HCEC 1CT (cell line): Measurements from ENCODE around the gene HESX1.

Experiments used
- DNase-seq: peaks from one replicate; pipeline ENCODE4 v3.0.0-alpha.2; 2017

The HESX1 gene

GRCh38 chr3:57199895-57200297 lies at the start of gene HESX1:
Gene HESX1 (minus strand): TSS chr3:57199978. CDS start chr3:57199918, 60 bp downstream.
- no peak for DNase-seq

- DNase-seq: no peak
Observed at GRCh38 chr3:57244946-57245345, 45.2 kb upstream of the HESX1 start.

- DNase-seq: no peak
Observed at GRCh38 chr3:57234613-57235575, 35.1 kb upstream of the HESX1 start.

DNA sequence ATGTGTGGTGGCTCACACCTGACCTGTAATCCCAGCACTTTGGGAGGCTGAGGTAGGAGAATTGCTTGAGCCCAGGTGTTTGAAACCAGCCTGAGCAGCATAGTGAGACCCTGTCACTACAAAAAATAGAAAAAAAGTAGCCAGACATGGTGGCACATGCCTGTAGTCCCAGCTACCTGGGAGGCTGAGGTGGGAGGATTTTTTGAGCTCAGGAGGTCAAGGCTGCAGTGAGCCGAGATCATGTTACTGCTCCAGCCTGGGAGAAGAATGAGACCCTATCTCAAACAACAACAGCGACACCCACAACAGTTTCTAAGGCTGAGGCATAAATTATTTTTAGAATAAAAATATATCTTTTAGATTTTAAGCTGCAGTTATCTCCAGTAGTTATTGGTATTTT lies 34.0 kb upstream of the HESX1 start:
- no peak for DNase-seq

- no peak for DNase-seq
Observed at GRCh38 chr3:57230006-57230405, 30.2 kb upstream of the HESX1 start.

GRCh38 chr3:57227930-57228751 lies 28.4 kb upstream of the HESX1 start:
- peak; percentile 54 for DNase-seq

DNA sequence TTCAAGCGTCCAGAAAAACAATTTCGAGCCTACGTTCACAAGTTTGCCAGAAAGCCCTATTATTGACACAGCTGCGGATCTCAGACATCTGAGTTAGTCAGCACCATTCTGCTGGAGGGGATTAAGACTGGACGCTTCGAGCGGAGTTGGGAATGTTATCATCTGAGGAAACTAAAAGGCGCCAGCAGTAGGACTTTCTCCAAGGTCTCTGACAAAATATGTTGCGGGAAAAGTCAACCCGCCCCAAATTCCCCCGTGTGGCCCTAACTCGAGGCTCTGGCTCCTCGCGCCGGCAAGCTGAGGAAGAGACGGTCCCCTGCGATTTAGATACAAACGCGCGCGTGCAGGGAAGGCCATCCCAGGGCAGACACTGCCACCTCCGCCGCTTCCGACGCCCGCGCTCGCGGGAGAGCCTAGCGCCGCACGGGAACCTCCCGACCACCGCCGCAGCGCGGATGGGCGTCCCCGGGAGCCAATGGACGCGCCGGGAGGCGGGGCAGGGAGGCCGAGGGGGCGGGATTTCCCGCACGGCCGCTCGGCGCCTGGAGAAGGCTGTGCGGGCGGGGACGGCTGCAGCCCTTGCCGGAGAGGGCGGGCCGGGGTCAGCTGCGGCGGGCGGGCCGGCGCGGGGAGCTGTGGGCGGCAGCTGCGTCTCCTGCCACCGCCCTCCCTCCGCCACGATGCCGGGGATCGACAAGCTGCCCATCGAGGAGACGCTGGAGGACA lies 27.6 kb upstream of the HESX1 start, which contains the start of gene APPL1:
Gene APPL1 (plus strand): TSS at position 526 of the 726 bp plus-strand sequence. CDS start 155 bp downstream, at position 681.
- DNase-seq: peak; percentile 83

DNA sequence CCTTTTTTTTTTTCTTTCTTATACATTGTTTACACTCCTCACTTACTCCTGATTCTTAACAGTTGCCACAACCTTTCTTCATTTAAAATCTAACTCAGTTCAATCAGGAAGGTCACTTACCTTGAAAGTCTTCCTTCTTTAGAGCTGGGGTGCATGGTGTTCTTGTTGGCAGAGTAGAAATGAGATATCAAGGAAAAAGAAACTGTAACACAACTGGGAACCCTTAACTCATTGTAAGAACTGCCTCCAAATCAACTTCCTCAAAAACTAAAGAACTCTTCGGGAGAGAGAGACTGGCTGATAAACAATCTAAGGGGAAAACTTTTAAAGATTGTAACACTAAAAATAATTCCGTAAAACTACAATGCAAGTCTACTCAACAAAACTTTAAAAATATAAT lies 26.4 kb upstream of the HESX1 start:
- DNase-seq: no peak

- DNase-seq: no peak
Observed at GRCh38 chr3:57224856-57225255, 25.1 kb upstream of the HESX1 start.

DNA sequence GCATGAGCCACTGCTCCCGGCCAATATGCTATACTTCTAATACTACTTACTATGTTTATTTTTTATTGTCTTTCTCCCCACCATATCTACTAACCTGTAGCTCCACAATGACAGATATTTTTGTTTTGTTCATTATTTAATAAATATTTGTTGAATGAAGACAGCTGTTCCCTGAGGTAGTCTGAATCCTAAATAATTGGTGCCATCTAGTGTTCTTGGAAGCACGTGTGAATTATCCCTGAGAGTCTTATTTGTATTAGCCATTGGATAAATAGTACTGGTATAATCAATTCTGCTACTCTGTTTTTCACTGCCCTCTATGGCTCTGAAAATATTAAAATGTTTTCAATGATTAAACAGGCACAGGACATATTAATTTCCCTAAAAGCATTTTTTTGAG lies 22.1 kb upstream of the HESX1 start:
- DNase-seq: peak; percentile 43

DNA sequence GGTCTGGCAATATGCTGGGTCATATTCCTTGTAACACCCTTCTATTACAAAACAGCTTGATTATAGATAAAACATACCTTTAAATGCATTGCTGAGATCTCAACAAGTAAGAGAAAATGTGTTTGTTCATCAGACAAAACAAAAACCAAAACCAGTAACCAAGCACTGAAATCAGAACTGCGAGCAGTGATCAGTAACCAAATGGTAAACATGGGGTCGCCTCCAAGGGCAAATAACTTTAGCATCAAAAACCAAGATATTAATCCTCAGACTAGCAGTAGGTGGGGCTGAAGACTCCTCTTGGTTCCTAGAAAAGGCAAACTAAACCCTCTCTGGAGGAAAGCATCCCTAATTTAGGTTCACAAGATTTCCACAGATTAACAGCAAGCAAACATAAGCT lies 6.6 kb upstream of the HESX1 start:
- DNase-seq: no peak

DNA sequence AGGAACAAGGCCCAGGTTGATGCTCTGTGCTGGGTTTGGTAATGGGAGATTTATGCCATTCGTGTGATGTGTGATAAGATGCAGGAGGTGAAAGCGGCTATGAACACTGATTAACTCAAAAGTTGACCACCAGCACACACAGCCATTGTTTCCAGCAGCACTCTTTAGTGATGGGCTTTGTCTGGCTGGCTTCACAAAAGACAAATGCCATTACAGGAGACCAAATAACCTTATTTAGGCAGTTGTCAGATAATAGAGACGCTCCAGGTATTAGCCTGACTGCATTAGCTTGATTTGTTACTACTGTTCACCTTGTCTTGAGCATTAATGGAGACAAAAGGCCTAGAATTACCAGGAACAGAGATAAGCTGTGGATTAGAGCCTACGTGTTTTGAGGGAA lies 5.1 kb downstream of the HESX1 start:
- DNase-seq: no peak

GRCh38 chr3:57192028-57192427 lies 7.8 kb downstream of the HESX1 start:
- no peak for DNase-seq

DNA sequence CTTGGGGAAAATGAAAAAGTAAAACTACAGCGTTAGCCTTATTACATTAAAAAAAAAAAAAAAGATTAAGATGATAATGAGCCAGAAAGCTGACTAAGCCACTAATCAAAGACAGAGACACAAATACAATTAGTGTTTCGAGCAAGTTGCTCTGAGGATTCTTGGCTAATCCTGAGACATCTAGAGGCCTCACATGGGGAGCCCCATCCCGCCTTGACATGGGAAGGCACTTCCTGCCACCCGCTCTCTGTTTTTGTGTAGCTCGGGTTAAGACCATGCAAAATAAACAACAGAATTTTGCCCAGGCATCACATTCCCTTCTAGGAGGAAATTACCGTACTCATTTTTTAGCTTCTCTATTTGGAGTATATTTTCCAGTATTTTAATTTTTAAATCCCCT lies 15.3 kb downstream of the HESX1 start:
- DNase-seq: no peak

DNA sequence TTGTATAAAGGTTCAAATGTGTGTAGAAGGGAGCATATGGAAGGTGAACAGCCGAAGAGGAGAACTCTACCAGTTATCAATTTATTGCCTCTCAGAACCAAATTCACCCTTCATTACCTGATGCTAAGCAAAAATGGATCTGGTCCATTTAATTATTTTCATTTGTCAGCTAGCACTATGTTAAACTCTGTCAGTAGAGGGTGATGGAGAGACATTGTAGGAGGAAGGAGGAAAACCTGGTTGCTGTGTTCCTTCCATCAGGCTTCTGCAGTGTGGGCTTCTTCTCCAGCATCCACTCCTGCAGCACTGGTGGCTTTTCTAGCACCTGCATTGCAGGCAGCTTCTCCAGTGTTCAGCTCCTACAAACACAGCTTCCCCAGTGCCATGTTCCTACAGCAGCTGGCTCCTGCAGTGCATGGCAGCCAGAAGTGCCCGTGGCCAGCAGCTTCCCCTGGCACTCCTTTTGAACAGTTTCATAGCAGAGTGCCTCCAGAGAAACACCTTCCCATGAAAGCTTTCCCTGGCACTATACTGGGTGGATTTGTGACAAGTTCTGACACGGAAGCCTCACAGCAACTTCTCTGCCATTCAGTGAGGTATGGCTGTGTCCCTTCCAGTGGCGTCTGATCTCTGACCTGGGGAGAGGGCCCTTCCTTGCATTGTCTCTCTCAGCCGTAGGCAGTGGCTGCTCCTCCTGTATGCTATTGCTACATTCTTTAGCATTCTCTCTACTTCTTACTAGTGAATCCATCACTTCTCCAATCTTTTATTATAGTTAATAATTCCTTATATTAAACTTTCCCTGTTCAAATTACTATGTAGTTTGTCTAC lies 20.0 kb downstream of the HESX1 start:
- peak; percentile 12 for DNase-seq

GRCh38 chr3:57176045-57176444 lies 23.7 kb downstream of the HESX1 start:
- DNase-seq: no peak

DNA sequence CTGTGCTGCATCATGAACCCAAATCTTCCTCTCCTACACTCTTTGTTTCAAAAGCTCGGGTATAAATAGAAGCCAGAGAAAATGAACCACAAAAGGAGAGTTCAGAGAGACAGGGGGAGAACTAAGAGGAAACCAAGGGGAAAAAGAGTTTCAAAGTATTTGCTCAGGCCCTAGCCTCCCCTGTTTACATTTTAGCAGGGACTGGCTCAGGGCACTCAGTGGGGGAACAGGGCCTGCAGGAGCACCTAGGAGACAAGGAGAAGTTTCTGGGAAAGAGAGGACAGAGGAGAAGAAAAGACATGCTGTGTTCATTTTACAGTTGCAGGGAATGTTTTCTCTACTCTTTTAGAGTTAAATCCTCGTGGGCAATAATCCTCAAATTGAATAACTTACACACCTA lies 26.1 kb downstream of the HESX1 start:
- no peak for DNase-seq

DNA sequence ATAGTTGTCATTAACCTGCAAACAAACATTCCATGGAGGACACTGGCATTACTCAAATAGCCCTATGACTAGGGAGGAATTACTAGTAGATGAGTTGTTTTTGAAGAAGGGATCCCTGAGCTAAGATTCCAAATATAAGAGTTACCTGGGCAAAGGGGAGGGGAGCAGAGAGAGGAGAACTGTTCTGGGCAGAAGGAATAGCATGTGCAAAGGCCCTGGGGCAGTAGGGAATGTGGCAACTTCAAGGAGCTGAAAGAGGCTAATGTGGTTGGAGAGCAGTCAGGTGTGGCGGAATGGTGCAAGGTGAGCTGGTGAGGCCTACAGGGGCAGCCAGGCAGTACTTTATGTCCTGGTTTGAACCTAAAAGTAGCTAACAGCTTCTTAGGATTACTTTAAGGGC lies 28.8 kb downstream of the HESX1 start:
- DNase-seq: no peak

DNA sequence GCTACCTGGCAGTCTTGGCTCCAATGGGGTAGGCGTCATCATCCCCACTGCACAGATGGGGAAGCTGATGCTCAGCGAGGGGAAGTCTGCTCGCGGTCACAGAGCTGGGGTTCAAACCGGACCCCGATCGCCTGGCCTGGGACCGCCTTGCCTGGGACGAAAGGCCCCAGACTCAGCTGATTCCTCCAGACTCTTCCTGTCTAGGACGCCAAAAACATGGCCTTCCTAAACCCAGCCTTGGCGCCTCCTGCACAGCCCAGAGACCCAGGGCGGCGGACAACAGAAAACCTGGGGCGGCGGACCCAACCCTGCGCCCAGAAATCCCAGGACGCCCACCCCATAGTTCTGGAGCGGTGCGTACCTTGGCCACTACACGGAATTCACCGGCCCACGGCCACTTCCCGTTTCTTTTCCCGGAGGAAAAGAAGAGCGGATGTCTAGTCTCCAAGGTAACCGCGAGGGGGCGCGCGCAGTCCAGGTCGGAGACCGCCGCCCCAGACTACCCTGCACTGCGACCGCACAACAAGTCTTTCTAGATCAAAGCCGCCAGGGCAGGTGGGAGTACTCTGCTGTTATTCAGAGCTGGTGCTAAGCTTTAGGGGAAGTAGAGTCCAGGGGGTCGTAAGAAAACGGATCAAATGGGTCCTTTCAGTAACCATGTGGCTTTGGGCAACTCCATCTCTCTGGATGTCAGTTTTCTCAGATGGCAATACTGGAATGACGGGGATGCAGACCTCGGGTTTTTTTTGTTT lies 29.7 kb downstream of the HESX1 start:
- DNase-seq: peak; percentile 56

DNA sequence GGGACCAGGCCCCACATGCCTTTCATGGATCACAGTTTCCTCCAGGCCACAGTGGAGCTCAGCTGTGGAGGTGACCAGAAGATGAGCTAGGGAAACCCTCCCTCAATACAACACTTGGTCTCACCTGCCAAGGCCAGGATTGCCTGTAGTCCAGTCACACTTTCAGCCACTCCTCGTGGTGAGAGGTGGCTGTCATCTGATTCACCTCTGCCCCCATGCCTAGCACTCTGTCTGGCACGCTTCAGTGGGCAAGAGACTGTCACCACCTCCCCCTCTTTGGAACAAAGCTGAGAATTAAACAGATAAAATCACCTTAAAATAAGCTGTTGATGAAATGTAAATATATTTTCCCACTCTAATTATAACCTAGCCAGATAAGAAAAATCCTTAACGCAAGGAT lies 30.7 kb downstream of the HESX1 start:
- no peak for DNase-seq

DNA sequence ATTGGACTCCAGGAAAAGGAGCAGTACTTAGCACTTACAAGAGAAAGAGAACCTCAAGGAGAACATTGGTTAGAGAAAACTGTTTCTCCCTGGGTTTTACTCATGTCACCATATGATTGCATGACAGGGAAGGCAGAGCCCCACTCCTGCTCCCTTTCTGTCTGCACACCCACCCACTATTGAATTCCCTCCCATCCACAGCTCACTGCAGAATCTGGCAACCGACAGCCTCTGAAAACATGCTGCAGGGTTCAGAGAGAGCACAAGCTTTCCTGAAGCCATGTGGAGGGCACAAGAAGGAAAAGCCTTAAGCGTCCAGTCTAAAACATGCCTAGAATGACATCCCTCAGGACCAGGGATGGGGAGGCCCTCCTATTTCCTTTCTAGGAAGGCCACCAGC lies 31.6 kb downstream of the HESX1 start:
- DNase-seq: no peak
